GM21390 (cell line): ENCODE measurements around the gene CCDC59.

Experiments
- ATAC-seq: cut with Tn5 transposase; IDR thresholded peaks from one replicate; pipeline ENCODE4 v1.9.1; 2021; ENCODE audit not compliant: unreplicated experiment

CCDC59 gene

GRCh38 chr12:82319276-82319675 is 38.9 kb downstream of the CCDC59 start:
- ATAC-seq: no peak

GRCh38 chr12:82314406-82314892 is 43.7 kb downstream of the CCDC59 start:
- ATAC-seq: no peak
